ENCODE measurements around the gene TBRG4. TPM values are rescaled to one million over a fixed set of nuclear protein-coding genes. Genes with fewer than 3 reads are reported as not detected.
"Not testable (repeated sequence)": the region's sequence is repeated elsewhere in the genome, so short reads cannot be mapped to it uniquely, and the experiment has no call there.

The TBRG4 gene
- polyA plus RNA-seq, 1 experiment = 38.8 TPM

- no peaks in the 10 kb centered on the region; the same call in 1 of the 2 replicates for H3K9me3 ChIP-seq (ENCODE audit: control insufficient read depth, insufficient read depth, low read length)
- CTCF ChIA-PET = interaction anchor here (4.2 kb wide), 1 partner anchor 20 kb away, joined by 16 read pairs; no protein-coding TSS in a partner anchor
- no peak for TF ChIP-seq CTCF (IDR thresholded peaks at IDR 0.05; ENCODE audit: low read depth, low read length)
- POLR2A ChIA-PET = no interaction called here
- DNase-seq (ENCODE audit: low read depth, low spot score) = no peak
- H3K27ac ChIP-seq (ENCODE audit: low read depth, low read length) = no peak overlapping the region
- peaks cover 31% of the 10 kb centered on the region for H3K27me3 ChIP-seq (ENCODE audit: control insufficient read depth, insufficient read depth, low read length)
- H3K4me3 ChIP-seq (ENCODE audit: low read depth, low read length) = no peak overlapping the region
Observed at GRCh38 chr7:45116048-45116447, 4.6 kb upstream of the TBRG4 start.

- peaks cover 27% of the 10 kb centered on the region for H3K27me3 ChIP-seq (ENCODE audit: control insufficient read depth, insufficient read depth, low read length)
- ChIA-PET CTCF (interaction anchor here (1.0 to 4.2 kb wide), 3 partner anchors 21 to 233 kb away, joined by 3 to 16 read pairs (median 4); no protein-coding TSS in a partner anchor), POLR2A (no interaction called here)
- DNase-seq (ENCODE audit: low read depth, low spot score) = no peak
- no peaks in the 10 kb centered on the region; the same call in 1 of the 2 replicates for H3K9me3 ChIP-seq (ENCODE audit: control insufficient read depth, insufficient read depth, low read length)
- H3K27ac ChIP-seq (ENCODE audit: low read depth, low read length) = no peak overlapping the region
- TF ChIP-seq CTCF (IDR thresholded peaks at IDR 0.05; ENCODE audit: low read depth, low read length) = no peak
- no peak overlapping the region for H3K4me3 ChIP-seq (ENCODE audit: low read depth, low read length)
Observed at GRCh38 chr7:45114926-45115325, 3.4 kb upstream of the TBRG4 start.

DNA sequence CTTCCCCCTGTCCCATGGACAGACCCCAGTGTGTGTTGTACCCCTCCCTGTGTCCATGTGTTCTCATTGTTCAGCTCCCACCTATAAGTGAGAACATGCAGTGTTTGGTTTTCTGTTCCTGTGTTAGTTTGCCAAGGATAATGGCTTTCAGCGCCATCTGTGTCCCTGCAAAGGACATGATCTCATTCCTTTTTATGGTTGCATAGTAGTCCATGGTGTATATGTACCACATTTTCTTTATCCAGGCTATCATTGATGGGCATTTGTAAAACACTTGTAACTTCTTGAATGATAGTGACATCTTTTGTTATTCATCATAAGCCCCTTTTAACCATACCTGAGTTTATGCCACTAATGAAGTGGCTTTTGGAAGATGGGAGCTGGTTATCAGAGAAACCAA lies 2.8 kb upstream of the TBRG4 start:
- H3K27ac ChIP-seq (ENCODE audit: low read depth, low read length); H3K9me3 ChIP-seq (ENCODE audit: control insufficient read depth, insufficient read depth, low read length); DNase-seq (ENCODE audit: low read depth, low spot score); POLR2A ChIA-PET; H3K4me3 ChIP-seq (ENCODE audit: low read depth, low read length): not testable (repeated sequence)
- CTCF ChIA-PET = interaction anchor here (1.0 to 4.2 kb wide), 3 partner anchors 22 to 232 kb away, joined by 3 to 16 read pairs (median 4); no protein-coding TSS in a partner anchor
- H3K27me3 ChIP-seq (ENCODE audit: control insufficient read depth, insufficient read depth, low read length) = peaks cover 23% of the 10 kb centered on the region

DNA sequence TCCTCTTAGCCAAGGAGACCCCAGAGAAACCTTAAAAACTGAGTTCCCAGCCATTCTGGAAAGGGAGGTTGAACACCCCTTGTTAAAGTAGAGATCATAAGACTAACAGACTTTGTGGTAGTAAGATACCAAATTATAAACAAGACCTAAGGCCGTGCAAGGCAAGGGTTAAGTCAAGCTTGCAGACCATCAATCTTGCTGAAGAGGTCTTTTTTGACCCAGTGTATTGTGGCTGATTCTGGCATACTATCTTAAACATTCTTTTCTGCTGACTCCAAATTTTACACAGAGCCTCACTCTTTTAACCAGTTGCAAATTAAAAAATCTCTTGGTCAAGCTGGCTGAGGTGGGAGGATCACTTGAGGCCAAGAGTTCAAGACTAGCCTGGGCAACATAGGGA lies 1.2 kb upstream of the TBRG4 start:
- H3K4me3 ChIP-seq (ENCODE audit: low read depth, low read length) = peak overlapping the region; percentile 96
- no peak for TF ChIP-seq CTCF (IDR thresholded peaks at IDR 0.05; ENCODE audit: low read depth, low read length)
- no peak overlapping the region for H3K27ac ChIP-seq (ENCODE audit: low read depth, low read length)
- peaks cover 16% of the 10 kb centered on the region for H3K27me3 ChIP-seq (ENCODE audit: control insufficient read depth, insufficient read depth, low read length)
- CTCF ChIA-PET = no interaction called here
- no peaks in the 10 kb centered on the region; the same call in 1 of the 2 replicates for H3K9me3 ChIP-seq (ENCODE audit: control insufficient read depth, insufficient read depth, low read length)
- no peak for DNase-seq (ENCODE audit: low read depth, low spot score)
- POLR2A ChIA-PET = no interaction called here

GRCh38 chr7:45108863-45109262 lies 2.6 kb downstream of the TBRG4 start:
- TF ChIP-seq CTCF (IDR thresholded peaks at IDR 0.05; ENCODE audit: low read depth, low read length) = no peak
- Histone ChIP-seq H3K4me3 (ENCODE audit: low read depth, low read length) (no peak overlapping the region), H3K9me3 (ENCODE audit: control insufficient read depth, insufficient read depth, low read length) (no peaks in the 10 kb centered on the region; the same call in 1 of the 2 replicates), H3K27me3 (ENCODE audit: control insufficient read depth, insufficient read depth, low read length) (no peaks in the 10 kb centered on the region), H3K27ac (ENCODE audit: low read depth, low read length) (no peak overlapping the region)
- no peak for DNase-seq (ENCODE audit: low read depth, low spot score)
- POLR2A ChIA-PET = no interaction called here
- CTCF ChIA-PET = interaction anchor here (0.5 kb wide), 1 partner anchor 100 kb away, joined by 3 read pairs; no protein-coding TSS in a partner anchor
